ENCODE measurements around the gene C1orf141. TPM values are rescaled to one million over a fixed set of nuclear protein-coding genes. Genes with fewer than 3 reads are reported as not detected.

C1orf141 gene
- total and polyA plus RNA-seq, 8 donors = 0.14 TPM; not detected in 7

DNA sequence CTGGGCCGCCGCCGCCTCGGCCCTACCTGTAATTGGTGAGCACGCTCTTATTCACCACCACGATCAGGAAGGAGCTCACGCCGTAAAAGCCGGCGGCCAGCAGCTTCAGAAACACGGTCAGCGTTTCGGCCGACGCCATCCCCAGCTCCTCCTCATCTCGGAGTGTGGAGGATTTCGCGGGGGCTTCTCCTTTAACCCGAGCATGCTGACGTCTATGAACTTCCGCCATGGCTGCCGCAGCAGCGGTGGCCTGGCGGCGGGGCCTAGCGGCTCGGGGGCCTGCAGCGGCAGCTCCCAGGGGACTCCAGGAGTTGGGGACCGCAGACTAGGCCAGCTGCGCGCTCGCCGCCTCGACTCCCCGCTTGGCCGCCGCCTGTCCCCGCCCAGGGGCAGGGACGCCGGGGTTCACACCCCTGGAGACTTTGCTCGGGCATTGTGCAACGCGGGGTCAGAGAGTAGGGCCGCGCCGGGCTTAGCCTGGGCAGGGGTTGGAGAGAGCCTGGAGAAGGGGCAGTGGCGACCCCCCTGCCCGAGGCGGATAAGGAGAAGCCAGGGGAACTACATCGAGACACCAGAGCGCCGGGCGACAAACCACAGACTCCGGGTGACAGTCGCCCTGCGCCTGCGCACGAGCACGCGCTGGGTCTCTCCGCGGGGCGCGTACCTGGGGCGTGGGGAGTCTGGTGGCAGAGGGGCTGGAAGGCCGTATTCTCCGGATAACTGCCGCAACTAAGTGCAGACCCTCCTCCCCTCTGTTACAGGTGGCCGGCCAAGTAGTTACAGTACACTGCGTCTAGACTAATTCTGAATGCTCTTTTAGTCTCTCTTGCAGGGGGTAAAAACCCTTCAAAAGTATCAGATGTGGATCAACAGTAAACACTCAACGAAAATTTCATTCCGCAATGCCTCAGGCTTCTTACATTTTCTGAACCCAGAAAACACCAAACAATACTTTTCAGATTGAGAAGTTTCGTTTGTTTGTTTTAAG, 80.7 kb downstream of the C1orf141 start, which contains the start of gene SLC35D1:
Gene SLC35D1 (minus strand): TSS at position 364 of the 988 bp plus-strand sequence. CDS start 135 bp downstream, at position 229.
- TF ChIP-seq CTCF (IDR thresholded peaks at IDR 0.05) = no peak
- Histone ChIP-seq H3K9me3 (no peaks in the 10 kb centered on the region), H3K36me3 (no peaks in the 10 kb centered on the region), H3K4me3 (peak within 1 kb of the TSS; percentile 65 to 83 (median 80)), H3K27me3 (no peaks in the 10 kb centered on the region), H3K4me1 (peaks cover 12 to 25% (median 20%) of the 10 kb centered on the region in 3 donors), H3K27ac (peak within 1 kb of the TSS; percentile 93 to 97 (median 96))
- DNase-seq = peak; percentile 66 to 88 (median 74)
- WGBS, 2 donors = 0 to 1% methylated on average over 70 to 73 of the region's 73 CpGs
- intact Hi-C loops (cut with DNase I) = no loop called here
- ATAC-seq = peak; percentile 68 to 83 (median 80)
- no peak for FAIRE-seq

- ATAC-seq (peak; percentile 77 to 90 (median 86)), FAIRE-seq (no peak), DNase-seq (peak in 5 of 6 donors; percentile 72 to 86 (median 76))
- TF ChIP-seq CTCF (IDR thresholded peaks at IDR 0.05) = no peak
- Histone ChIP-seq H3K4me1 (peaks cover 12 to 25% (median 20%) of the 10 kb centered on the region in 3 donors), H3K27me3 (no peaks in the 10 kb centered on the region), H3K4me3 (peak overlapping the region; percentile 65 to 83 (median 80)), H3K27ac (peak overlapping the region; percentile 93 to 97 (median 96)), H3K9me3 (no peaks in the 10 kb centered on the region), H3K36me3 (no peaks in the 10 kb centered on the region)
- intact Hi-C loops (cut with DNase I) = no loop called here
- 0% methylated on average over 29 to 34 of the region's 34 CpGs for WGBS, 2 donors
Measured at GRCh38 chr1:67053535-67053784, 81.3 kb downstream of the C1orf141 start.

DNA sequence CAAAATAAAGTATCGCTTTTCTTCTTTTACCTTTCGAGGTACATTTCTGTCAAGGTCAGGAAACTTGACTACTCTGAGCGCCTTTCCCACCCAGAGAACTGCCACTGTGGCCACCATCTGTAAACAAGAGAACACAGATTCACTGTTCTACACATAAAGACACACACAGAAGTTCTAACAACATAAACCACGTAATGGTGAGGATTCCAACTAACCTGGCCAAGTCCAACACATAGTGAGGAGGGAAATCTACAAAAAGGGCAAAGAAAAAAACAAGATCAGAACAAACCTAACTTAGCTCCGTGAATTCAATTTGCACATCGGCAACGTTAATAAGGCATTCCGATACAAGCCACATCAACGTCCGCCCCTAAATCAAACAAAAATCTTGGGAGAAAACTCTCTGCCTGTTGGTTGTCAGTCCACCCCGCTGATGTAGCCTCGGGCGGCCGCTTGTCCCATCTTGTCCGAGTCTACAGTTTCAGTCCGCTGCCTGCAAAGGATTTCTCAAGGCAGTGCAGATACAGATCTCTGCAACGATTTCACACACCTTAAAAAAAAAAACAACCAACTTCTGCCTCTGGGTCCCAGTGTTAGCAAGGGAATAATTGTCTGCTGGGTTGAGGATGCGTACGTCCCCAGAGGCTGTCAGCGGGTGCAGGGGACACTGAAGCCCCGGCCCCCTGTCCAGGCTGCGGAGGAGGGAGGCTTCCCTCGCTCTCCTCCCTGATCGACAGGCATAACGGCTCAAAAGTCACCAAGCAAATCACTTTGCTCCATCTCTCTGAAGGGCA, 81.8 kb downstream of the C1orf141 start:
- H3K27ac ChIP-seq = peak overlapping the region; percentile 93 to 97 (median 96)
- no peak for TF ChIP-seq CTCF (IDR thresholded peaks at IDR 0.05)

GRCh38 chr1:67051196-67051595, 83.6 kb downstream of the C1orf141 start:
- Histone ChIP-seq H3K27me3 (no peaks in the 10 kb centered on the region), H3K36me3 (peaks cover 0 to 12% (median 0%) of the 10 kb centered on the region in 3 donors), H3K9me3 (no peaks in the 10 kb centered on the region), H3K4me1 (peaks cover 12 to 25% (median 20%) of the 10 kb centered on the region in 3 donors), H3K27ac (no peak overlapping the region), H3K4me3 (peak overlapping the region in 1 of 4 donors; percentile 83)
- ATAC-seq = no peak
- TF ChIP-seq CTCF (IDR thresholded peaks at IDR 0.05) = no peak
- intact Hi-C loops (cut with DNase I) = no loop called here
- 28 to 38% methylated on average over 4 of the region's 4 CpGs for WGBS, 2 donors
- no peak for DNase-seq
- FAIRE-seq = no peak

More for the DNA sequence above, 81.8 kb downstream of the C1orf141 start:
- H3K4me1 ChIP-seq = peaks cover 12 to 25% (median 20%) of the 10 kb centered on the region in 3 donors
- intact Hi-C loops (cut with DNase I) = no loop called here
- no peaks in the 10 kb centered on the region for H3K27me3 ChIP-seq
- no peaks in the 10 kb centered on the region for H3K36me3 ChIP-seq
- 1% methylated on average over 25 of the region's 25 CpGs for WGBS, 2 donors
- no peaks in the 10 kb centered on the region for H3K9me3 ChIP-seq
- peak overlapping the region; percentile 65 to 83 (median 80) for H3K4me3 ChIP-seq
- FAIRE-seq (no peak), DNase-seq (peak in 5 of 6 donors; percentile 13 to 66 (median 31)), ATAC-seq (peak; percentile 26 to 58 (median 42))

Data from pancreas (tissue), 10 donors.